ENCODE results near the gene FCGR1A.
"Not testable (repeated sequence)": the region's sequence is repeated elsewhere in the genome, so short reads cannot be mapped to it uniquely, and the experiment has no call there.

Gene FCGR1A

DNA sequence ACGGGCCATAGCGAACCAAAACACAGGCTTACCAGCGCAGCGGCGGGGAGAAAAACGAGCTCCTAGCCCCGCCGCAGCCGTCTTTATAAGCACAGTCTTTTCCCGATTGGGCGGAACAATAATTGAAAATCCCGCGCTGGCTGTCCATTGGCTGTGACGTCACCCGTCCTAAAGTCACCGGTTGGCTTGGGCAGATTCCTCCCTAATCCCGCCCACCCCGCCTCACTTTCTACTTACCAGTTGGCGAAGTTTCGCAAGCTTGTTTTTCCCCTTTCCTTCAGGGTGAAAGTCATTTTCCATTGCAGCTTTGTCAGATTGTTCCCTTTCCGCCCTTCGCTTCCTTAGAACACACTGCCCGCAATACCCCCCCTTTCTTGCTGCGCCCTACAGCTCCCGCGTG lies 58.7 kb downstream of the FCGR1A start:
- FAIRE-seq: not testable (repeated sequence)

Measured in endometrium (tissue), 2 donors.